ENCODE measurements around the gene ARHGAP19.
A peak's percentile ranks its signal among the peaks of the same experiment; 100 is the strongest.

The ARHGAP19 gene

GRCh38 chr10:97228130-97228774, 64.2 kb downstream of the ARHGAP19 start:
- DNase-seq, result no peak

GRCh38 chr10:97226398-97226797, 66.0 kb downstream of the ARHGAP19 start:
- no peak for DNase-seq

GRCh38 chr10:97224483-97225435, 67.7 kb downstream of the ARHGAP19 start:
- DNase-seq, result no peak

GRCh38 chr10:97222326-97222961, 70.0 kb downstream of the ARHGAP19 start:
- no peak for DNase-seq

- no peak for DNase-seq
These were observed 72.1 kb downstream of the ARHGAP19 start for GRCh38 chr10:97220355-97220754.

- no peak for DNase-seq
These were observed 75.1 kb downstream of the ARHGAP19 start for GRCh38 chr10:97217299-97217698.

- DNase-seq, result no peak
These were observed 76.7 kb downstream of the ARHGAP19 start for GRCh38 chr10:97215619-97216260.

GRCh38 chr10:97213431-97213830, 79.0 kb downstream of the ARHGAP19 start:
- DNase-seq, result no peak

GRCh38 chr10:97211229-97211628, 81.2 kb downstream of the ARHGAP19 start:
- no peak for DNase-seq

GRCh38 chr10:97210543-97210960, 81.9 kb downstream of the ARHGAP19 start:
- peak in 1 of 2 experiments; percentile 43 for DNase-seq

GRCh38 chr10:97207756-97208346, 84.6 kb downstream of the ARHGAP19 start:
- DNase-seq, result no peak

GRCh38 chr10:97207131-97207530, 85.3 kb downstream of the ARHGAP19 start:
- DNase-seq, result no peak

- no peak for DNase-seq
These were observed 87.4 kb downstream of the ARHGAP19 start for GRCh38 chr10:97204826-97205679.

- no peak for DNase-seq
These were observed 89.2 kb downstream of the ARHGAP19 start for GRCh38 chr10:97203220-97203619.

- no peak for DNase-seq
These were observed 91.8 kb downstream of the ARHGAP19 start for GRCh38 chr10:97200616-97201015.

- no peak for DNase-seq
These were observed 93.3 kb downstream of the ARHGAP19 start for GRCh38 chr10:97199152-97199551.

- DNase-seq, result no peak
These were observed 95.4 kb downstream of the ARHGAP19 start for GRCh38 chr10:97197030-97197500.

GRCh38 chr10:97196223-97197029, 96.0 kb downstream of the ARHGAP19 start:
- DNase-seq, result peak in 1 of 2 experiments; percentile 46

GRCh38 chr10:97195706-97196222, 96.7 kb downstream of the ARHGAP19 start:
- no peak for DNase-seq

GRCh38 chr10:97192952-97193435, 99.4 kb downstream of the ARHGAP19 start:
- no peak for DNase-seq

All from SW 1271 (cell line).